Stimulated activated effector memory CD8-positive, alpha-beta T cell treated with anti-CD3 and anti-CD28 coated beads, Interleukin-12 subunit alpha, Interleukin-12 subunit beta, amount 100 ng/mL, for 72 hours (primary cell): ENCODE data around the gene TXNRD1.

ENCODE experiments used
- ATAC-seq: fragments of 150-1000 bp; cut with Tn5 transposase; 2 replicates; pipeline ENCODE4 v1.10.0; 2021
- DNase-seq, 2 donors: peaks; one replicate each; pipeline ENCODE4 v3.0.0; 2021 to 2022; ENCODE audit warnings: low spot score in 2 of 2
- H3K27ac Mint-ChIP-seq: one replicate; pipeline ENCODE4 v1.8.0; 2022; ENCODE audit warnings: mild to moderate bottlenecking, mixed read lengths
- H3K36me3 Mint-ChIP-seq: one replicate; pipeline ENCODE4 v1.8.0; 2022; ENCODE audit warnings: mild to moderate bottlenecking, mixed read lengths
- H3K4me1 Mint-ChIP-seq: one replicate; pipeline ENCODE4 v1.8.0; 2022; ENCODE audit warnings: mixed read lengths
- H3K4me3 Mint-ChIP-seq: one replicate; pipeline ENCODE4 v1.8.0; 2022; ENCODE audit warnings: mild to moderate bottlenecking, mixed read lengths
- H3K9me3 Mint-ChIP-seq: one replicate; pipeline ENCODE4 v1.8.0; 2022; ENCODE audit warnings: mixed read lengths

Gene TXNRD1

GRCh38 chr12:104357421-104357952 lies 141.9 kb downstream of the TXNRD1 start:
- no peaks in the 10 kb centered on the region for H3K9me3 Mint-ChIP-seq
- no peak overlapping the region for H3K27ac Mint-ChIP-seq
- ATAC-seq, result no peak
- H3K4me1 Mint-ChIP-seq, result no peaks in the 10 kb centered on the region
- DNase-seq, result no peak
- peaks cover 16% of the 10 kb centered on the region for H3K36me3 Mint-ChIP-seq
- no peak overlapping the region for H3K4me3 Mint-ChIP-seq

- DNase-seq (peak; percentile 53 to 79), ATAC-seq (peak; percentile 84)
- H3K27ac Mint-ChIP-seq, result no peak overlapping the region
- no peaks in the 10 kb centered on the region for H3K9me3 Mint-ChIP-seq
- H3K4me1 Mint-ChIP-seq, result no peaks in the 10 kb centered on the region
- H3K4me3 Mint-ChIP-seq, result no peak overlapping the region
- H3K36me3 Mint-ChIP-seq, result peaks cover 7% of the 10 kb centered on the region
Measured at GRCh38 chr12:104358353-104359003, 142.9 kb downstream of the TXNRD1 start.

- Mint-ChIP-seq H3K9me3 (no peaks in the 10 kb centered on the region), H3K4me1 (no peaks in the 10 kb centered on the region), H3K27ac (no peak overlapping the region), H3K4me3 (no peak overlapping the region), H3K36me3 (peaks cover 2% of the 10 kb centered on the region)
- DNase-seq (no peak), ATAC-seq (no peak)
Measured at GRCh38 chr12:104359216-104359615, 143.6 kb downstream of the TXNRD1 start.

- H3K4me3 Mint-ChIP-seq, result no peak overlapping the region
- ATAC-seq, result no peak
- no peak overlapping the region for H3K27ac Mint-ChIP-seq
- no peak for DNase-seq
- H3K9me3 Mint-ChIP-seq, result no peaks in the 10 kb centered on the region
- H3K36me3 Mint-ChIP-seq, result no peaks in the 10 kb centered on the region
- no peaks in the 10 kb centered on the region for H3K4me1 Mint-ChIP-seq
Measured at GRCh38 chr12:104360157-104360556, 144.6 kb downstream of the TXNRD1 start.

- no peak for DNase-seq
- H3K4me3 Mint-ChIP-seq, result no peak overlapping the region
Measured at GRCh38 chr12:104360983-104361707, 145.6 kb downstream of the TXNRD1 start.

GRCh38 chr12:104365921-104366410 lies 150.4 kb downstream of the TXNRD1 start:
- H3K4me1 Mint-ChIP-seq, result peaks cover 2% of the 10 kb centered on the region
- no peak overlapping the region for H3K27ac Mint-ChIP-seq
- no peaks in the 10 kb centered on the region for H3K9me3 Mint-ChIP-seq
- H3K4me3 Mint-ChIP-seq, result no peak overlapping the region
- ATAC-seq (no peak), DNase-seq (no peak)
- H3K36me3 Mint-ChIP-seq, result no peaks in the 10 kb centered on the region

More at GRCh38 chr12:104360983-104361707, 145.6 kb downstream of the TXNRD1 start:
- H3K9me3 Mint-ChIP-seq, result no peaks in the 10 kb centered on the region
- no peak for ATAC-seq
- no peak overlapping the region for H3K27ac Mint-ChIP-seq
- no peaks in the 10 kb centered on the region for H3K4me1 Mint-ChIP-seq
- no peaks in the 10 kb centered on the region for H3K36me3 Mint-ChIP-seq

- Mint-ChIP-seq H3K27ac (no peak overlapping the region), H3K9me3 (no peaks in the 10 kb centered on the region), H3K36me3 (no peaks in the 10 kb centered on the region), H3K4me3 (no peak overlapping the region), H3K4me1 (peaks cover 19% of the 10 kb centered on the region)
- ATAC-seq (no peak), DNase-seq (no peak)
Measured at GRCh38 chr12:104369708-104370107, 154.1 kb downstream of the TXNRD1 start.

- Mint-ChIP-seq H3K4me3 (no peak overlapping the region), H3K4me1 (peaks cover 19% of the 10 kb centered on the region), H3K36me3 (no peaks in the 10 kb centered on the region), H3K9me3 (no peaks in the 10 kb centered on the region), H3K27ac (no peak overlapping the region)
- ATAC-seq (no peak), DNase-seq (no peak)
Measured at GRCh38 chr12:104371043-104371870, 155.7 kb downstream of the TXNRD1 start.

GRCh38 chr12:104372061-104372720 lies 156.6 kb downstream of the TXNRD1 start:
- peak; percentile 97 for ATAC-seq
- H3K4me1 Mint-ChIP-seq, result peaks cover 19% of the 10 kb centered on the region
- peak in 1 of 2 donors; percentile 14 for DNase-seq
- peak overlapping the region; percentile 65 for H3K27ac Mint-ChIP-seq
- H3K9me3 Mint-ChIP-seq, result no peaks in the 10 kb centered on the region
- no peaks in the 10 kb centered on the region for H3K36me3 Mint-ChIP-seq
- H3K4me3 Mint-ChIP-seq, result peak overlapping the region; percentile 17

GRCh38 chr12:104372721-104373335 lies 157.2 kb downstream of the TXNRD1 start:
- Mint-ChIP-seq H3K4me1 (peaks cover 19% of the 10 kb centered on the region), H3K9me3 (no peaks in the 10 kb centered on the region), H3K36me3 (no peaks in the 10 kb centered on the region), H3K4me3 (no peak overlapping the region), H3K27ac (peak overlapping the region; percentile 65)
- ATAC-seq (no peak), DNase-seq (no peak)

GRCh38 chr12:104374071-104374470 lies 158.5 kb downstream of the TXNRD1 start:
- ATAC-seq, result no peak
- H3K9me3 Mint-ChIP-seq, result no peaks in the 10 kb centered on the region

GRCh38 chr12:104374806-104375205 lies 159.2 kb downstream of the TXNRD1 start:
- no peak for DNase-seq
- no peak for ATAC-seq
- Mint-ChIP-seq H3K4me1 (peaks cover 19% of the 10 kb centered on the region), H3K4me3 (no peak overlapping the region), H3K36me3 (no peaks in the 10 kb centered on the region), H3K9me3 (no peaks in the 10 kb centered on the region), H3K27ac (no peak overlapping the region)

More at GRCh38 chr12:104374071-104374470, 158.5 kb downstream of the TXNRD1 start:
- no peak for DNase-seq
- Mint-ChIP-seq H3K4me3 (no peak overlapping the region), H3K4me1 (peaks cover 19% of the 10 kb centered on the region), H3K27ac (no peak overlapping the region), H3K36me3 (no peaks in the 10 kb centered on the region)

- H3K4me1 Mint-ChIP-seq, result peaks cover 19% of the 10 kb centered on the region
- ATAC-seq (no peak), DNase-seq (no peak)
- no peaks in the 10 kb centered on the region for H3K36me3 Mint-ChIP-seq
- no peaks in the 10 kb centered on the region for H3K9me3 Mint-ChIP-seq
- H3K4me3 Mint-ChIP-seq, result no peak overlapping the region
- no peak overlapping the region for H3K27ac Mint-ChIP-seq
Measured at GRCh38 chr12:104375775-104376174, 160.2 kb downstream of the TXNRD1 start.
